Chondrocyte (in vitro differentiated cells): ENCODE data around the gene CES4A. TPM values are rescaled to one million over a fixed set of nuclear protein-coding genes. Genes with fewer than 3 reads are reported as not detected.
"Not testable (repeated sequence)": the region's sequence is repeated elsewhere in the genome, so short reads cannot be mapped to it uniquely, and the experiment has no call there.

Experiments
- DNase-seq: peaks from one replicate; pipeline ENCODE4 v3.0.0; 2021; ENCODE audit warnings: mixed read lengths, low spot score
- H3K27ac Mint-ChIP-seq: one replicate; pipeline ENCODE4 v1.8.0; 2021; ENCODE audit warnings: mild to moderate bottlenecking, moderate library complexity, mixed read lengths; ENCODE audit not compliant: unreplicated experiment
- H3K27me3 Mint-ChIP-seq: 2 replicates; pipeline ENCODE4 v1.8.0; 2021; ENCODE audit warnings: low read depth, mixed read lengths
- H3K36me3 Mint-ChIP-seq: 2 replicates; pipeline ENCODE4 v1.8.0; 2021; ENCODE audit warnings: low read depth, mixed read lengths
- H3K4me1 Mint-ChIP-seq: 2 replicates; pipeline ENCODE4 v1.8.0; 2021; ENCODE audit warnings: low read depth, mild to moderate bottlenecking, mixed read lengths
- H3K4me3 Mint-ChIP-seq: one replicate; pipeline ENCODE4 v1.8.0; 2021; ENCODE audit warnings: mild to moderate bottlenecking, moderate library complexity, mixed read lengths; ENCODE audit not compliant: unreplicated experiment
- H3K9me3 Mint-ChIP-seq: 2 replicates; pipeline ENCODE4 v1.8.0; 2021; ENCODE audit warnings: low read depth, mixed read lengths
- total RNA-seq: library from RNA; stranded (reverse); gene quantifications from 3 replicates; pipeline ENCODE4 v1.2.1, GENCODE V29; 2021
- TF ChIP-seq, protein P1 (sequence below): fragments of 200-600 bp; sonication (generic); IDR thresholded peaks from 2 replicates; pipeline ENCODE4 v1.5.0; 2021; ENCODE audit warnings: antibody characterized with exemption, mild to moderate bottlenecking, moderate library complexity

CES4A gene
- total RNA-seq, 1 donor from 2014 or later, result 2.6 TPM

DNA sequence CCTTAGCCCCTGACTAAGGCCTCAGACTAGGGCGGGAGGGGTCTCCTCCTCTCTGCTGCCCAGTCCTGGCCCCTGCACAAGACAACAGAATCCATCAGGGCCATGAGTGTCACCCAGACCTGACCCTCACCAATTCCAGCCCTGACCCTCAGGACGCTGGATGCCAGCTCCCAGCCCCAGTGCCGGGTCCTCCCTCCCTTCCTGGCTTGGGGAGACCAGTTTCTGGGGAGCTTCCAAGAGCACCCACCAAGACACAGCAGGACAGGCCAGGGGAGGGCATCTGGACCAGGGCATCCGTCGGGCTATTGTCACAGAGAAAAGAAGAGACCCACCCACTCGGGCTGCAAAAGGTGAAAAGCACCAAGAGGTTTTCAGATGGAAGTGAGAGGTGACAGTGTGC lies 14.7 kb upstream of the CES4A start:
- H3K27ac Mint-ChIP-seq, result no peak overlapping the region
- TF ChIP-seq, protein P1, sequence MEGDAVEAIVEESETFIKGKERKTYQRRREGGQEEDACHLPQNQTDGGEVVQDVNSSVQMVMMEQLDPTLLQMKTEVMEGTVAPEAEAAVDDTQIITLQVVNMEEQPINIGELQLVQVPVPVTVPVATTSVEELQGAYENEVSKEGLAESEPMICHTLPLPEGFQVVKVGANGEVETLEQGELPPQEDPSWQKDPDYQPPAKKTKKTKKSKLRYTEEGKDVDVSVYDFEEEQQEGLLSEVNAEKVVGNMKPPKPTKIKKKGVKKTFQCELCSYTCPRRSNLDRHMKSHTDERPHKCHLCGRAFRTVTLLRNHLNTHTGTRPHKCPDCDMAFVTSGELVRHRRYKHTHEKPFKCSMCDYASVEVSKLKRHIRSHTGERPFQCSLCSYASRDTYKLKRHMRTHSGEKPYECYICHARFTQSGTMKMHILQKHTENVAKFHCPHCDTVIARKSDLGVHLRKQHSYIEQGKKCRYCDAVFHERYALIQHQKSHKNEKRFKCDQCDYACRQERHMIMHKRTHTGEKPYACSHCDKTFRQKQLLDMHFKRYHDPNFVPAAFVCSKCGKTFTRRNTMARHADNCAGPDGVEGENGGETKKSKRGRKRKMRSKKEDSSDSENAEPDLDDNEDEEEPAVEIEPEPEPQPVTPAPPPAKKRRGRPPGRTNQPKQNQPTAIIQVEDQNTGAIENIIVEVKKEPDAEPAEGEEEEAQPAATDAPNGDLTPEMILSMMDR, result no peak
- no peaks in the 10 kb centered on the region for H3K4me1 Mint-ChIP-seq
- DNase-seq, result no peak
- H3K27me3 Mint-ChIP-seq, result peaks cover 6% of the 10 kb centered on the region
- H3K36me3 Mint-ChIP-seq, result no peaks in the 10 kb centered on the region
- H3K4me3 Mint-ChIP-seq, result no peak overlapping the region
- no peaks in the 10 kb centered on the region for H3K9me3 Mint-ChIP-seq

DNA sequence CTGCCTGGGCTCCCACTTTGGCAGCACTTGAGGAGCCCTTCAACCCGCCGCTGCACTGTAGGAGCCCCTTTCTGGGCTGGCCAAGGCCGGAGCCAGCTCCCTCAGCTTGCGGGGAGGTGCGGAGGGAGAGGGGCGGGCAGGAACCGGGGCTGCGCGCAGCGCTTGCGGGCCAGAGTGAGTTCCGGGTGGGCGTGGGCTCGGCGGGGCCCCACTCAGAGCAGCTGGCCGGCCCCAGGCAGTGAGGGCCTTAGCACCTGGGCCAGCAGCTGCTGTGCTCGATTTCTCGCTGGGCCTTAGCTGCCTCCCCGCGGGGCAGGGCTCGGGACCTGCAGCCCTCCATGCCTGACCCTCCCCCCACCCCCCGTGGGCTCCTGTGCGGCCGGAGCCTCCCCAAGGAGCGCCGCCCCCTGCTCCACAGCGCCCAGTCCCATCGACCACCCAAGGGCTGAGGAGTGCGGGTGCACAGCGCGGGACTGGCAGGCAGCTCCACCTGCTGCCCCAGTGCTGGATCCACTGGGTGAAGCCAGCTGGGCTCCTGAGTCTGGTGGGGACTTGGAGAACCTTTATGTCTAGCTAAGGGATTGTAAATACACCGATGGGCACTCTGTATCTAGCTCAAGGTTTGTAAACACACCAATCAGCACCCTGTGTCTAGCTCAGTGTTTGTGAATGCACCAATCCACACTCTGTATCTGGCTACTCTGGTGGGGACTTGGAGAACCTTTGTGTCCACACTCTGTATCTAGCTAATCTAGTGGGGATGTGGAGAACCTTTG lies 14.0 kb upstream of the CES4A start:
- H3K27me3 Mint-ChIP-seq, H3K27ac Mint-ChIP-seq, H3K9me3 Mint-ChIP-seq, DNase-seq, H3K36me3 Mint-ChIP-seq, H3K4me3 Mint-ChIP-seq, H3K4me1 Mint-ChIP-seq: not testable (repeated sequence)

DNA sequence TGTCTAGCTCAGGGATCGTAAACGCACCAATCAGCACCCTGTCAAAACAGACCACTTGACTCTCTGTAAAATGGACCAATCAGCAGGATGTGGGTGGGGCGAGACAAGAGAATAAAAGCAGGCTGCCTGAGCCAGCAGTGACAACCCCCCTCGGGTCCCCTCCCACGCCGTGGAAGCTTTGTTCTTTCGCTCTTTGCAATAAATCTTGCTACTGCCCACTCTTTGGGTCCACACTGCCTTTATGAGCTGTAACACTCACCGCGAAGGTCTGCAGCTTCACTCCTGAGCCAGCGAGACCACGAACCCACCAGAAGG lies 13.5 kb upstream of the CES4A start:
- not testable (repeated sequence) for H3K9me3 Mint-ChIP-seq

DNA sequence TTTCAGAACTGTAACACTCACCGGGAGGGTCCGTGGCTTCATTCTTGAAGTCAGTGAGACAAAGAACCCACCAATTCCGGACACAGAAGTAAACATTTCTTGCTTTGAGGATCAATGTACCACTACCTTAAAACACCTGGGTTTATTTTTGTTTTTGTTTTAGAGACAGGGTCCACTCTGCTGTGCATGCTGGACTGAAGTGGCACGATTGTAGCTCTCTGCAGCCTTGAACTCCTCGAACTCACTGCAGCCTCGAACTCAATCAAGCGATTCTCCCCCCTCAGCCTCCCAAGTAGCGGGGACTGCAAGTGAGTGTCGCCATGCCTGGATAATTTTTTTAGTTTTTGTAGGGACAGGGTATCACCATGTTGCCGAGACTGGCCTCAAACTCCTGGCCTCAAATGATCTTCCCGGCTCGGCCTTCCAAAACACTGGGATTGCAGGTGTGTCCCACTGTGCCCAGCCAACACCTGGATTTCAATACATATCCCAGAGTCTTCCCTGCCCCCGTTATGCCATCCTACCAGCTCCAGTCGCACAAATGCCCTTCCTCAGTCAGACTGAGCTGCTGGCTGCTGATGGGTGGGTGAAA lies 13.0 kb upstream of the CES4A start:
- Mint-ChIP-seq H3K9me3 (no peaks in the 10 kb centered on the region), H3K27ac (no peak overlapping the region), H3K36me3 (no peaks in the 10 kb centered on the region), H3K4me1 (peaks cover 3% of the 10 kb centered on the region), H3K27me3 (no peaks in the 10 kb centered on the region), H3K4me3 (no peak overlapping the region)
- no peak for DNase-seq
- TF ChIP-seq, protein P1, result no peak

More for the DNA sequence above, 13.5 kb upstream of the CES4A start:
- H3K4me1 Mint-ChIP-seq, H3K27me3 Mint-ChIP-seq, DNase-seq, H3K4me3 Mint-ChIP-seq, H3K27ac Mint-ChIP-seq, H3K36me3 Mint-ChIP-seq: not testable (repeated sequence)

DNA sequence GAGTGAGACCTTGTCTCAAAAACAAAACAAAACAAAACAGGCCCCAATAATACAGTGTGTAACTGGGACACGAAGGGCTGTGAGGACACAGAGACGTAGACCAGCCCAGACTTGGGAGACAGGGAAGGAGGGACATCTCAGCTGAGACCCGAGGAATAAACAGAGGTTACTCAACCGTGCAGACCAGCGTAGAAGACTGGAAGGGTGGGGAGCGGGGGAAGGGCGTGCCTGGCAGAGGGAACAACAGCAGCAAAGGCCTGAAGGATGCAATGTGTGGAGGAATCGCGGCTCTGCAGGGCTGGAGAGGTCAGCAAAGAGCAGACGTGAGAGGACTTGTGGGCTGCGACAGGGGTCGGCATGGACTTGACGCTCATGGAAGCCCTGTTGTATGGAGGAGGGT lies 11.6 kb upstream of the CES4A start:
- no peaks in the 10 kb centered on the region for H3K36me3 Mint-ChIP-seq
- TF ChIP-seq, protein P1, result no peak
- H3K9me3 Mint-ChIP-seq, result no peaks in the 10 kb centered on the region
- H3K4me3 Mint-ChIP-seq, result no peak overlapping the region
- no peak for DNase-seq
- H3K4me1 Mint-ChIP-seq, result peaks cover 3% of the 10 kb centered on the region
- no peak overlapping the region for H3K27ac Mint-ChIP-seq
- peaks cover 1% of the 10 kb centered on the region for H3K27me3 Mint-ChIP-seq

DNA sequence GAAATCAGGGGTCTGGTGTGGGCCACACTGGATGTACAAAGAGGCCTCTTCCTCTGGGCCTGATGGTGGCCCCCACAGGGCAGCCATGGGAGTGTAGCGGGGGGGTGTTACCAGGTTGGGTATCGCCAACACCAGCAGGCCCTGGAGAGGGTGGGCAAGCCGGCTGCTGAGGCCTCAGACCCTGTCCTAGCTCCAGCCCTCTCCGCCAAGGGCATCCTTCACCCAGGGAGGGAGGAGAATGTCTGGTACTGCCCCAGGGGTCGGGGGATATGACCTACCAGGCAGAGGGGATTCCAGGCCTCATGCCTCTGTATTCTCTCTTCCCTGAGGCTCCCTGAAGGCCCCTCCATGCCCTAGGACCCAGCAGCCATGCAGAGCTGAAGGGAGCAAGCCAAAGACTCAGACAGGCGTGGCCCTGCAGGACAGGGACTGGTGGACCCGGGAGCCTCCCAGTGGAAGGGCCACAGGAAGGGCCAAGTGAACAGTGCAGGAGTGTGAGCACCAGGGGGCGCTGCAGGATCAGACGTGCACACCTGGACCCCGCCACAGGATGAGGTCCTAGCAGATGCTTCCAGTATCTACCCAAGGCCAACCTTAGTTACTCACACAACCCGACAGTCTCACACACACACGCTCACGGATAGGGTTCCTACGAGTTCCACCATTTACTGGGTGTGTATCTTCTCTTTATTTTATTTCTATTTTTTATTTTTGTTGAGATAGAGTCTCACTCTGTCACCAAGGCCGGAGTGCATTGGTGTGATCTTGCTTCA lies 10.9 kb upstream of the CES4A start:
- H3K9me3 Mint-ChIP-seq, result no peaks in the 10 kb centered on the region
- H3K27me3 Mint-ChIP-seq, result peaks cover 1% of the 10 kb centered on the region
- DNase-seq, result no peak
- TF ChIP-seq, protein P1, result peak; percentile 98
- H3K36me3 Mint-ChIP-seq, result no peaks in the 10 kb centered on the region
- peaks cover 3% of the 10 kb centered on the region for H3K4me1 Mint-ChIP-seq
- H3K4me3 Mint-ChIP-seq, result no peak overlapping the region
- H3K27ac Mint-ChIP-seq, result no peak overlapping the region
